GM18858 (cell line): ENCODE measurements around the gene RNF214.
"Not testable (repeated sequence)": the region's sequence is repeated elsewhere in the genome, so short reads cannot be mapped to it uniquely, and the experiment has no call there.

Experiments used
- ATAC-seq: cut with Tn5 transposase; IDR thresholded peaks from one replicate; pipeline ENCODE4 v1.9.1; 2021; ENCODE audit not compliant: unreplicated experiment

The RNF214 gene

GRCh38 chr11:117232092-117232878, at the start of gene RNF214:
Gene RNF214 (plus strand): TSS chr11:117232671. CDS start chr11:117234273, 1,602 bp downstream.
- ATAC-seq: no peak

- not testable (repeated sequence) for ATAC-seq
These were observed 49.3 kb upstream of the RNF214 start for GRCh38 chr11:117183178-117183577.

DNA sequence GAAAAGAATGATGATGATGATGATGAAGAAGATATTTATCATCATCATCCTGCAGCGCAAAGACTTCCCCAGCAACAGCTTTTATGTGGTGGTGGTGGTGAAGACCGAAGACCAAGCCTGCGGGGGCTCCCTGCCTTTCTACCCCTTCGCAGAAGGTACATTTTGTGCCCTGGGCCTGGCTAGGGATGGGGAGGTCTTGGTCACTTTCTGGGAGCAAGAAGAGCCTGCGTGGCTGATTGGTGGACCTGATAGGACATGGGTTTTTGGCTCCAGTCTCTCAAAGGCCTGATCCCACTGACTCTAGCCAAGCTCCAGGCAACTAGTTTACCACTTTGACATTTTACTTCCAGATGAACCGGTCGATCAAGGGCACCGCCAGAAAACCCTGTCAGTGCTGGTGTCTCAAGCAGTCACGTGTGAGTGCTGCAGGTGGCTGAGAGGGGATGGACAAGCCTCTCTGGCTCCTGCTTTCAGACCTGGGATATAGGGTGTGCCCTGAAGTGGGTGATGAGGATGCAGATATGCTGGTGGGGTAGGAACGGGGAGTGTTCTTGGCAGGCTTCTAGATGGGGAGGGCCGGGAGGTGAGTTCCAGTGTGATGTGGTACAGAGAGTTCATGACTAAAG, 48.6 kb upstream of the RNF214 start:
- ATAC-seq: no peak

- ATAC-seq: no peak
These were observed 46.6 kb upstream of the RNF214 start for GRCh38 chr11:117185736-117186430.

- no peak for ATAC-seq
These were observed 46.1 kb upstream of the RNF214 start for GRCh38 chr11:117186431-117186761.

- ATAC-seq: no peak
These were observed 45.5 kb upstream of the RNF214 start for GRCh38 chr11:117187007-117187406.

DNA sequence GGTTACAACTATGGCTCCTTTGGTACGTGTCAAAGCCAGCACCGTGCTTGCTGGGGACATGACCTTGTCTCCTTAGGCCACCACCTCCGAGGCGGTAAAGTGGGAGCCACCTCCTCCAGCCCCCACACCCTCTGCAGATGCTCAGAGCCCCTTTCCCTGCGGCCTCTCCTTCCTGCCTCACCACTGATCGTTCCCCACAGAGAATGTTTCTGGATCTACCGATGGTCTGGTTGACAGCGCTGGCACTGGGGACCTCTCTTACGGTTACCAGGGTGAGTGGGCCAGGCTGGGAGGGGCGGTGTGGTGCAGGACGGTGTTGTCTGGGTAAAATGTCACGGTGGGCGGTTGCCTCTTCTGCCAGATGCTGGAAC, 45.1 kb upstream of the RNF214 start:
- no peak for ATAC-seq

DNA sequence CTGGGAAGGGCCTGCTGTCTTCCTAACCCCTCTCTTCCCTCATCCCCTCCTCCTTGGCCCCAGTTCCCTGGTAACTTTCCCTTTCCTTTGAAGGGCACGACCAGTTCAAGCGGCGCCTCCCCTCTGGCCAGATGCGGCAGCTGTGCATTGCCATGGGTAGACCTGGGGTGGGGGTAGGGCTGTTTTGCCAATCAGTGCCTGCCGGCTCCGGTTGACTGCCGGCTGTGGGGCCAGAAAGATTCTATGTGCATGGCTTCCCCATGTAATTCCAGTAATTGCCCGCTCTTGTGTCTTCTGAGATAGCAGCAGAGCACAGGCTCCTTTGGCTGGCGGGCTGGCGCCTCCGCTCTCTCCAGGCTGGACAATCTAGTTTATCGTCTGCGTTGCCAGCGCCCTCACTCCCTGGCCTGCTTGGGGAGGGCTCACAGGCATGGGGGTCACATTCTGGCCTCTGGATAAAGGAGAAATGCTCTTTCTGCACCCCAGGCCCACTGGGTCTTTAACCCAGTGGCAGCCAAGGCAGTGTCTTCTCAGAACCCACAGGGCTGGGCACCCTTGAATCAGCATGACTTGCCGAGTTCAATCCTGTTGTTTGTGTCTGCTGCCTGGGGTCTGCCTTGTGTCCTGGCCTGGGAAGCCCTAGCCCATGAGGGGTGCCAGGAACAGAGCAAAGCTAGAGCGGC, 44.5 kb upstream of the RNF214 start:
- no peak for ATAC-seq

DNA sequence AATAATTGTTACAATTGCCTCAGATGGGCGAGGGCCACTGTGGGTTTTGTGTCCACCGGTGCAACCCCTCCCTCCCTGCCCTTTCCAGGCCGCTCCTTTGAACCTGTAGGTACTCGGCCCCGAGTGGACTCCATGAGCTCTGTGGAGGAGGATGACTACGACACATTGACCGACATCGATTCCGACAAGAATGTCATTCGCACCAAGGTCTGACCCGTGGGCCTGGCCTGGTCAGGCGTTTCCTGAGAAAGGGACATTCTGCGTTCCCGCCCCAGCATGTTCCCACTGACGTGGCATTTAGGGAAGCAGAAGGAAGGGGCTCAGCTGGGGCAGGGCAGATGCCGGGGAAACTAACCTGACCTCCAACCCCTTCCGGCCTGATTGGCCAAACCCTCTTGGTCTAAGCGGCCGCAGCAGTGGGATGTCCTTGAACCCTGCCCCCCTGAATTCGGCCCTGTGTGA, 43.8 kb upstream of the RNF214 start:
- ATAC-seq: no peak

DNA sequence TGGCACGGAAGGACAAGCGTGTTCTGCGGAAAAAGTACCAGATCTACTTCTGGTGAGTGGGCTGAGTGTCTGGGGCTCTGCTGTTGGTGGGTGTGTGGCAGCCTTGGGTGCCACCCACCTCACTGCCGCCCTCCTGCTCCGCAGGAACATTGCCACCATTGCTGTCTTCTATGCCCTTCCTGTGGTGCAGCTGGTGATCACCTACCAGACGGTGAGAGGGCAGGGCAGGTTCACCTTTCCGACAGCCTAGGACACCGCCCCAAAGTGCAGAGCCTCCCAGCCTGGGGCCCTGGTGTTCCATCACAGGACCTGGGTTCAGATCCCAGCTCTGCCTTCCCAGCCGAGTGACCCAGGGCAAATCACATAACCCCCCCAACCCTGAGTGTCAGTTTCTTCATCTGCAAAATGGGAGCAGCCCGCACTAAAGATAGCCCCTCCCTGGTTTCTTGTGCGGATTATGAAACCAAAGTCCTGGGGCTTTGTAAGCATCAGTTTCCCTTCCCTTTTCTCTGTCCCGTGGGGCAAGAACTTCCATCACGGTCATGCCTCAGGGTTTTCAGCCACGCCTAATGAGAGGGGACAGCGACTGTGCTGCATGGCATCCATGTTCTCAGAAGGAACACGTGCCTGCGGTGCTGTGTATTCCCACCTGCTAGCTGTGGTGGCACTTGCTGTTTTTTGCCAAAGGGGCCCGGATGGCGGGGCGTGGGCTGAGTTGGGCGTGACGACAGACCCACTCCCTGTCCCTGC, 43.1 kb upstream of the RNF214 start:
- no peak for ATAC-seq

GRCh38 chr11:117189941-117190544, 42.4 kb upstream of the RNF214 start:
- no peak for ATAC-seq

DNA sequence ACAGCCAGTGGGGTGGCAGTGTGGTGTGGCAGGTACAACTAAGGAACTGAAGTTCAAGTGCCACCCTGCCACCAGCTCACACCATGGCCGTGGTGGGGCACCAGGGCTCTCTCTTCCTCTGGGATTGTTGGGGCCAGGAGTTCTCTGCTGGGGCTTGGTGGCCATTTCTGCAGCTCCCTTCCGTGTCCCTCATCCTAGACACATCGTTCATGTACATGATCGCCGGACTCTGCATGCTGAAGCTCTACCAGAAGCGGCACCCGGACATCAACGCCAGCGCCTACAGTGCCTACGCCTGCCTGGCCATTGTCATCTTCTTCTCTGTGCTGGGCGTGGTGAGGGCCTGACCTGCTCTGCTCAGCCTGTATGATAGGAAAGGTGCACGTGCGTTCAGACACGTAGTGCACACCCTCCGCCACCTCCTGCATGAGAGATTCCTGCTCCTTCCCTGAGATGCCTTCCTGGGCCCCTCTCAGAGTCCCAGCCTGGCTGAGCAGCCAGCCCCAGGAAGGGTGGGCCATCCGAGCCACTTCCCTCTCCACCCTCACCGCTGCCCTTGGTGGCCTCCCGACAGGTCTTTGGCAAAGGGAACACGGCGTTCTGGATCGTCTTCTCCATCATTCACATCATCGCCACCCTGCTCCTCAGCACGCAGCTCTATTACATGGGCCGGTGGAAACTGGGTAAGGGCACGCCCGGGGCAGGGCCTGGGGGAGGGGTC, 40.6 kb upstream of the RNF214 start:
- ATAC-seq: no peak

DNA sequence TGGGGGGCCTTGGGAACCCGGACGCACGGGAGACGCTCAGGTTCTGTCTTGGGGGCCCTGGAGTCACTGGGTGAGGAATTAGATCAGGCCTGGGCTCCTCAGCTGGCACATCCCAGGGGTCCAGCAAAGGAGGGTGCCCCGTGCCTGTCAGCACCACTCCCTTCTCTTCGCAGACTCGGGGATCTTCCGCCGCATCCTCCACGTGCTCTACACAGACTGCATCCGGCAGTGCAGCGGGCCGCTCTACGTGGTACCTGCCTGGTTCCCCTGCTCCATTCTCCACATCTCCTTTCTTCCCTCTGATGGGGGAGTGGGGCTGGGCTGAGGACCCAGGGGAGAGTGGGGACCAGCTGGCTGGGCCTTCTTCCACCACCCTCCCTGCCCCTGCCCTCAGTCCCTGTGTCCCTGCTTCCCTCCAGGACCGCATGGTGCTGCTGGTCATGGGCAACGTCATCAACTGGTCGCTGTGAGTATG, 40.0 kb upstream of the RNF214 start:
- ATAC-seq: no peak

- ATAC-seq: no peak
These were observed 39.1 kb upstream of the RNF214 start for GRCh38 chr11:117193130-117194020.

DNA sequence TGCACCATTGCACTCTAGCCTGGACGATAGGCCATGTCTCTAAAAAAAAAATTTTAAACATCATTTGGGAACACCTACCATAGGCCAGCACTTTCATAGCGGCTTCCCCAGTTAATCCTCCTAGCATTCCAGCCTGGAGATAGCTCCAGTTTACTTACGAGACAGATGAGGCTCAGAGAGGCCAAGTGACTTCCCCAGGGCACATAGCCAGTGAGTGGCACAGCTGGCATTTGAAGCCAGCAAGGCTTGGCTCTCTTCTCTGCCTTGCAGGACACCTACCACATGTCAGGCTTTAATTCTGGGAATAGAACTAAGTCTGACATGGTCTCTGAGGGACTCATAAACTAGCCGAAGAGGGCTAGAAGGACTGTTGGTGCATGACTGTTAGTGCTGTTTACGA, 38.2 kb upstream of the RNF214 start:
- ATAC-seq: no peak

GRCh38 chr11:117195258-117195657, 37.2 kb upstream of the RNF214 start:
- ATAC-seq: no peak

- no peak for ATAC-seq
These were observed 36.7 kb upstream of the RNF214 start for GRCh38 chr11:117195761-117196160.

- no peak for ATAC-seq
These were observed 35.5 kb upstream of the RNF214 start for GRCh38 chr11:117197006-117197405.
